Activated T-helper 17 cell treated with anti-CD3 and anti-CD28 coated beads, Interleukin-2, amount 50 U/mL, for 72 hours (primary cell): Measurements from ENCODE around the gene FSIP1. TPM values are rescaled to one million over a fixed set of nuclear protein-coding genes. Genes with fewer than 3 reads are reported as not detected.

Experiments
- ATAC-seq: fragments of 150-1000 bp; cut with Tn5 transposase; replicated peaks from 2 replicates; pipeline ENCODE4 v1.10.0; 2021; ENCODE audit warnings: mild to moderate bottlenecking, moderate library complexity
- H3K27ac Mint-ChIP-seq: one replicate; pipeline ENCODE4 v1.8.0; 2022; ENCODE audit warnings: mixed read lengths
- H3K27me3 Mint-ChIP-seq: one replicate; pipeline ENCODE4 v1.8.0; 2022; ENCODE audit warnings: mixed read lengths
- H3K36me3 Mint-ChIP-seq: one replicate; pipeline ENCODE4 v1.8.0; 2022; ENCODE audit warnings: low read depth, mild to moderate bottlenecking, mixed read lengths
- H3K4me1 Mint-ChIP-seq: one replicate; pipeline ENCODE4 v1.8.0; 2022; ENCODE audit warnings: mixed read lengths
- H3K4me3 Mint-ChIP-seq: one replicate; pipeline ENCODE4 v1.8.0; 2022; ENCODE audit warnings: mild to moderate bottlenecking, mixed read lengths
- H3K9me3 Mint-ChIP-seq: one replicate; pipeline ENCODE4 v1.8.0; 2022; ENCODE audit warnings: mixed read lengths
- total RNA-seq, 2 donors: library from RNA; stranded (reverse); gene quantifications; one replicate each; pipeline ENCODE4 v1.2.3, GENCODE V29; 2022

The FSIP1 gene
- total RNA-seq, 2 donors from 2014 or later = 0.32 to 0.34 TPM

DNA sequence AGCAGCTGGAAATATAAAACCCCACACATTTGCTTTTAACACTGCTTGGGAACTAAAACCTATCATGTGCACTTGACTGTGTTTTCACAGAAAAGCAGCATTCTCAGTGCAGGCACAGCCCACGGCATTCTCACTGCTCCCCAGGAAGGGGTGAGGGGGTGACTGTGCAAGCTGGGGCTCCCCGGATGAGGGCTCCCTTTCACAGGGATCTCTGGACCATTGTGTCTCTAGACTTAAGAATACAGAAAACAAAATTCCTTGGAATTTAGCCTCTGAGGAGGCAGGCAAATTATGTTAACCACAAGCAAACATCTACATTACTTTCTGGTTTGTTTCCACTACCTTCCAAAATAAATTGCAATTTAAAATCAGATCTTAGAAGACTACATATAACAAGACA lies 100.3 kb downstream of the FSIP1 start:
- Mint-ChIP-seq H3K4me3 (no peak overlapping the region), H3K36me3 (no peaks in the 10 kb centered on the region), H3K4me1 (no peaks in the 10 kb centered on the region), H3K27me3 (no peaks in the 10 kb centered on the region), H3K27ac (no peak overlapping the region), H3K9me3 (no peaks in the 10 kb centered on the region)
- ATAC-seq = no peak

DNA sequence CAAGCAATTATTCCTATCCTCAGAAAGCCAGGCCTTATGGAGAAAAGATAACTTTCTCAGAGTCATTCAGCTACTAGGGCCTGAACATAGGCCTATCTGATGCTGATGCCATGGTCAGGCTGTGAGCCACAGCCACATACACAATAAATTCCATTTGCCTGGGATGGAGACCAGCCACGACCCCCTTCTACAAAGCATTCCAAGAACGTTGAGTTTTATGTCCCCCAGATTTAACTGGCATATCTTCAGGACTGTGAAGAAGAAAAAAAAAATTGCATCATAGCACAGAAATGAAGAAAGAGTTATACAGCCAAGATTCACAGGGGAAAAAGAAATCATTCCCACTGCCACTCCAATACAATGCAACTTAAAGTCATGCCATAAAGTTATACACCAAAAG lies 101.8 kb downstream of the FSIP1 start:
- H3K27me3 Mint-ChIP-seq = no peaks in the 10 kb centered on the region

DNA sequence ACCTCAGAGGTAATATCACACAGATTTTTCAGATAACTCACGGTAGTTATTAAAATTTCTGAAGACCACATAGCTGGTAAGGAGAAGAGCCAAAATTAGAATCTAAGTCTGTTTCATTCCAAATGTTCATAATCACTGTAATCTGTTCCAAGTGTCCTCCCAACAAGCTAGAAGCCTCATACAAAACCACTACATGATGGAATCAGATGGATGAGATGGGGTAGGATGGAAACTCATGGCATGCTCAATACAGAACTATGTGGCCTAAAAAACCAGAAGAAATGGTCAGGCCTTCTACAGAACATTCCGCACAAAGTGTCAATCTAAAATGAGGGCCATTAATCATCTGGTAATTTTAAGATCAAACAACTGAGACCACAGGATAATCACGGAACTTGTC lies 110.0 kb downstream of the FSIP1 start:
- no peak for ATAC-seq
- no peak overlapping the region for H3K27ac Mint-ChIP-seq
- H3K27me3 Mint-ChIP-seq = no peaks in the 10 kb centered on the region
- no peaks in the 10 kb centered on the region for H3K4me1 Mint-ChIP-seq
- no peaks in the 10 kb centered on the region for H3K9me3 Mint-ChIP-seq
- no peaks in the 10 kb centered on the region for H3K36me3 Mint-ChIP-seq
- H3K4me3 Mint-ChIP-seq = no peak overlapping the region

More for the DNA sequence above, 101.8 kb downstream of the FSIP1 start:
- H3K27ac Mint-ChIP-seq = no peak overlapping the region
- no peaks in the 10 kb centered on the region for H3K4me1 Mint-ChIP-seq
- no peak overlapping the region for H3K4me3 Mint-ChIP-seq
- no peaks in the 10 kb centered on the region for H3K9me3 Mint-ChIP-seq
- no peak for ATAC-seq
- no peaks in the 10 kb centered on the region for H3K36me3 Mint-ChIP-seq

GRCh38 chr15:39672184-39672583 lies 110.5 kb downstream of the FSIP1 start:
- Mint-ChIP-seq H3K27me3 (no peaks in the 10 kb centered on the region), H3K4me3 (no peak overlapping the region), H3K4me1 (no peaks in the 10 kb centered on the region), H3K9me3 (no peaks in the 10 kb centered on the region), H3K27ac (no peak overlapping the region), H3K36me3 (no peaks in the 10 kb centered on the region)
- no peak for ATAC-seq

DNA sequence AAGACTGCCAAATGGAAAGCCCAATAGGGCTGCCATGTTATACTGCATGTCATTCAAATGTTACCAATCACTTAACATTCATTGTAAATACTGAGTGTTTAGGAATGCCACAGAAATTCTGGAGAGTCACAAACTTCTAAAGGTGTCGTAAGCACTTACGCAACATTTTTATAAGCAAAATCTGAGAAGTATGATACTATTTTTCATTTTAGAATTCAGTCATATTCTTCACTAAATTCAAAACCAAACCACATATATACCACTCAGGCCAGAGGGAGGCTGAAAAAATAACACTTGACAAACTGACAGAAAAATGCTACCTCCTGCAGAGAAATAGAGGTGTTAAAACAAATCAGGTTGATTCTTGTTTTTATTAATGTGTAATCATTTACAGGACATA lies 112.0 kb downstream of the FSIP1 start:
- no peak for ATAC-seq
- no peaks in the 10 kb centered on the region for H3K9me3 Mint-ChIP-seq
- H3K36me3 Mint-ChIP-seq = no peaks in the 10 kb centered on the region
- H3K27me3 Mint-ChIP-seq = no peaks in the 10 kb centered on the region
- no peak overlapping the region for H3K4me3 Mint-ChIP-seq
- peaks cover 4% of the 10 kb centered on the region for H3K4me1 Mint-ChIP-seq
- no peak overlapping the region for H3K27ac Mint-ChIP-seq

DNA sequence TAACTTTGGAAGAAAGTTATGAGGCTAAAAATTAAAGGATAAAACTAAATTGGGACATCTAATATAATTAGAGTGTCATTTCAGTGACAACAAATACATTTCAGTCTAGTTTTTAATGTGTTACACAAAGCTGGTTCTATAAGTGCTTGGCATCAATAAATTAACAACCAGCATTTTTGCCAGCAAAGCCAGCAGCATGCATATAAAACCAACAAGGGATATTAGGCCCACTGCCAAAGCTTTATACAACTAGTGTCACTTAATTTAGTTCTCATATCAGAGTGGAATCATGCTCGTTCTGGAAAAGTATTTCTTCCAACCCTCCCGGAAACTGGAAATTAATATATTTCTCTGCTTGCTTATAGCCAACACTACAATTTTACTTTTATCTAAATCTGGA lies 113.0 kb downstream of the FSIP1 start:
- H3K4me1 Mint-ChIP-seq = peaks cover 10% of the 10 kb centered on the region
- ATAC-seq = no peak
- H3K27me3 Mint-ChIP-seq = no peaks in the 10 kb centered on the region

DNA sequence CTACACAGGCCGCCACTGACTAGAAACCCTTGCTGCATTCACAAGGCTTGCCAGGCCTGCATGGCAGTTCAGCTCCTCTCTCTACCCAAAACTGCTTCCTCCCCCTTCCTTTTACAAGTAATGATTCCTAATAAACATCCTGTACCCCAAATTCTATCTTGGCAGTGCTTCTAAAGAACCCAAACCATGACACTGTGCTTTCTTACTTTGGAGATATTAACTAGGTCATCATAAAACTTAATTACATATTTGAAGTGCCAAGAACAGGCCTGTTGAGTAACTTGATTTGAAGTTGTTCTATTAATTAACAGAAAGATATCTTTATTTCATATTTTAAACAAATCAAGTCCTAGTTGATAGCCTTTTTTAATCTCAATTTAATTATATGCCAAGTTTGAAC lies 113.4 kb downstream of the FSIP1 start:
- Mint-ChIP-seq H3K4me3 (no peak overlapping the region), H3K36me3 (no peaks in the 10 kb centered on the region), H3K27me3 (no peaks in the 10 kb centered on the region), H3K4me1 (peaks cover 11% of the 10 kb centered on the region), H3K27ac (no peak overlapping the region), H3K9me3 (no peaks in the 10 kb centered on the region)
- no peak for ATAC-seq

More for the DNA sequence above, 113.0 kb downstream of the FSIP1 start:
- Mint-ChIP-seq H3K9me3 (no peaks in the 10 kb centered on the region), H3K36me3 (no peaks in the 10 kb centered on the region), H3K4me3 (no peak overlapping the region), H3K27ac (no peak overlapping the region)

GRCh38 chr15:39668457-39668856 lies 114.2 kb downstream of the FSIP1 start:
- Mint-ChIP-seq H3K36me3 (no peaks in the 10 kb centered on the region), H3K27ac (no peak overlapping the region), H3K27me3 (no peaks in the 10 kb centered on the region), H3K9me3 (no peaks in the 10 kb centered on the region), H3K4me3 (no peak overlapping the region), H3K4me1 (peaks cover 11% of the 10 kb centered on the region)
- no peak for ATAC-seq

GRCh38 chr15:39667382-39668127 lies 115.1 kb downstream of the FSIP1 start:
- Mint-ChIP-seq H3K36me3 (no peaks in the 10 kb centered on the region), H3K4me3 (no peak overlapping the region), H3K27ac (no peak overlapping the region), H3K4me1 (peaks cover 11% of the 10 kb centered on the region), H3K27me3 (no peaks in the 10 kb centered on the region), H3K9me3 (no peaks in the 10 kb centered on the region)
- no peak for ATAC-seq

DNA sequence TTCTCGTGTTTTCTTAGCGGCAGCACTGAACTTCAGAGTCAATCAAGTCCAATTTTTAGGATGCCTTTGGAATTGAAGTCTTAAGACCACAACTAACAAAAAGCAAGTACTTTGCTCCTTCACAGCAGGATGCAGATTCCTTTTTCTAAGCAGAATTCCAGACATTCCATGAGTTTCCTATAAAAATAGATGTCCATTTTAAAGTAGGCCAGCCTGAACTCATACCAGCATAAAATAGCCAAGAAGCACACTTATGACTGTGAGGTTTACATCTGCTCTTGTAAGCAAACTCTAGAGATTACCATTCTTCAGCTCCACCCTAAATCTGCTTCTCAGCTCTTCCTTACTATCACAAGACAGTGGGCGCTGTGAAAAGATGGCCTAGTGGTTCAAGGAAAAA lies 116.0 kb downstream of the FSIP1 start:
- Mint-ChIP-seq H3K36me3 (no peaks in the 10 kb centered on the region), H3K9me3 (no peaks in the 10 kb centered on the region)

GRCh38 chr15:39665629-39666250 lies 116.9 kb downstream of the FSIP1 start:
- Mint-ChIP-seq H3K4me3 (no peak overlapping the region), H3K27ac (no peak overlapping the region), H3K36me3 (no peaks in the 10 kb centered on the region), H3K4me1 (peaks cover 11% of the 10 kb centered on the region), H3K27me3 (no peaks in the 10 kb centered on the region), H3K9me3 (no peaks in the 10 kb centered on the region)
- no peak for ATAC-seq

More for the DNA sequence above, 116.0 kb downstream of the FSIP1 start:
- no peaks in the 10 kb centered on the region for H3K27me3 Mint-ChIP-seq
- no peak overlapping the region for H3K27ac Mint-ChIP-seq
- no peak for ATAC-seq
- H3K4me1 Mint-ChIP-seq = peaks cover 11% of the 10 kb centered on the region
- H3K4me3 Mint-ChIP-seq = no peak overlapping the region

- no peak overlapping the region for H3K27ac Mint-ChIP-seq
- no peaks in the 10 kb centered on the region for H3K36me3 Mint-ChIP-seq
- H3K4me3 Mint-ChIP-seq = no peak overlapping the region
- H3K9me3 Mint-ChIP-seq = no peaks in the 10 kb centered on the region
- peaks cover 11% of the 10 kb centered on the region for H3K4me1 Mint-ChIP-seq
- no peak for ATAC-seq
- H3K27me3 Mint-ChIP-seq = no peaks in the 10 kb centered on the region
Observed at GRCh38 chr15:39663704-39664250, 118.9 kb downstream of the FSIP1 start.

- ATAC-seq = no peak
- Mint-ChIP-seq H3K4me3 (no peak overlapping the region), H3K9me3 (no peaks in the 10 kb centered on the region), H3K4me1 (peaks cover 11% of the 10 kb centered on the region), H3K36me3 (no peaks in the 10 kb centered on the region), H3K27ac (no peak overlapping the region), H3K27me3 (no peaks in the 10 kb centered on the region)
Observed at GRCh38 chr15:39661776-39662175, 120.9 kb downstream of the FSIP1 start.

GRCh38 chr15:39658740-39659139 lies 123.9 kb downstream of the FSIP1 start:
- Mint-ChIP-seq H3K4me3 (no peak overlapping the region), H3K27ac (no peak overlapping the region)

DNA sequence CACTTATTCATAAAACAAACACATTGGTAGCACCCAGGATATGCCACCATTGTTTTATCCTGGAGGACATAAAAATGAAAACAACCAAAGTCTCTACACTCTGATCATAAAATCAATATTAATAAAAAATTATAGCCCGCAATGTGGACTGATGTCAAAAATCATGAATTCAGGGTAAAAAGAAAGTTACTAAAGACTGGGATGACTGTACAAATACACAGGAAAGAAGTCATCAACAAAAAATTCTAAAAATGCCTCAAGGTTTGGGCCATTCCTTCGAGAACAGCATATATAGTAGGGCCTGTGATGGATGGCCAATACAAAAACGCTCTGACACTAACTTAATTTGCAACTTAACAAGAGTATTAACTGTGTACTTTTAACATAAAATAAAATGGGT lies 125.0 kb downstream of the FSIP1 start:
- H3K27me3 Mint-ChIP-seq = no peaks in the 10 kb centered on the region
- H3K4me3 Mint-ChIP-seq = no peak overlapping the region
- no peak overlapping the region for H3K27ac Mint-ChIP-seq
- no peak for ATAC-seq
- no peaks in the 10 kb centered on the region for H3K36me3 Mint-ChIP-seq
- no peaks in the 10 kb centered on the region for H3K9me3 Mint-ChIP-seq
- no peaks in the 10 kb centered on the region for H3K4me1 Mint-ChIP-seq

More at GRCh38 chr15:39658740-39659139, 123.9 kb downstream of the FSIP1 start:
- H3K36me3 Mint-ChIP-seq = no peaks in the 10 kb centered on the region
- H3K4me1 Mint-ChIP-seq = no peaks in the 10 kb centered on the region
- H3K27me3 Mint-ChIP-seq = no peaks in the 10 kb centered on the region
- H3K9me3 Mint-ChIP-seq = no peaks in the 10 kb centered on the region
- ATAC-seq = no peak
